Hindlimb muscle (tissue), 1 donor: ENCODE data around the gene FGF12. TPM values are rescaled to one million over a fixed set of nuclear protein-coding genes. Genes with fewer than 3 reads are reported as not detected.

Experiments
- DNase-seq: peaks from one replicate; pipeline ENCODE4 v3.0.0-alpha.2; 2013
- polyA plus RNA-seq: library from polyadenylated mRNA; unstranded; fragments of 120-200 nt; gene quantifications from one replicate; pipeline ENCODE4 v1.2.1, GENCODE V29; 2013; ENCODE audit not compliant: insufficient read length

Gene FGF12
- polyA plus RNA-seq, 1 donor: 2.9 TPM

DNA sequence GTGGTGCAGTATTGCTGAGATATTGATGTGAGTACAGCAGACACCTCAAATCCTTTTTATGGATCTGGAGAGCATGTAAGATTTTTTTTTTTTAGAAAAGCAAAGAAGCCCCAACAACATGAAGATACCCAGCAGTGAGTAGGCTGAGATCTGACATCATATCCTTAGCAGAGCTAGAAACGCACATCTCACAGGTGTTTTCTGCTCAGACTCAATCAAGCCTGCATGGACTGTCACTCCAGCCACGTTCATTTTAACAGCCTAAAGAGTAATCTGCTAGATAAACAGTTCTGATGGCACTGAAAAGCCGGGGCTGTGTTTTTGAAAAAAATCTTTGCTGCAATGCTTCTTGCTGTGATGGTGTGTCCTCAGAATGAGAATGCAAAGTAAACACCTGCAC lies 544.2 kb downstream of the FGF12 start:
- DNase-seq: no peak

GRCh38 chr3:192181151-192181550 lies 546.2 kb downstream of the FGF12 start:
- DNase-seq: no peak

DNA sequence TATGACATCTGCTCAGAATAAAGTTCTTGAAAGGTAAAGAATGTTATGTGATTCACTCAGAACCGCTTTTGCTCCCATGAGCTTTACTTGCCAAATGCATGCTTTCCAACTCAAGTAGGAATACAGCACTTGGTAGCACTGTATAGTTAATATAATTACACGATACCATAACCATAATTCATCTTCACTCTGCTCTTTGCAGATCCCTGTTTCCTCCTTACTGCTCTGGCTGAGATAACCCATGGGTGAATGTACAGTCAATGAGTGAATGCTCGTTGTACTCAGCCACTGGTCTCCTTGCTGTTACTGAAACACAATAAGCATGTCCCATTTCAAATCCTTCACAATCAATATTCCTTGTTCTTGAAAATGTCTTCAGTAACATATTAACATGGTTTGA lies 550.0 kb downstream of the FGF12 start:
- no peak for DNase-seq

GRCh38 chr3:192174283-192174682 lies 553.1 kb downstream of the FGF12 start:
- DNase-seq: no peak

DNA sequence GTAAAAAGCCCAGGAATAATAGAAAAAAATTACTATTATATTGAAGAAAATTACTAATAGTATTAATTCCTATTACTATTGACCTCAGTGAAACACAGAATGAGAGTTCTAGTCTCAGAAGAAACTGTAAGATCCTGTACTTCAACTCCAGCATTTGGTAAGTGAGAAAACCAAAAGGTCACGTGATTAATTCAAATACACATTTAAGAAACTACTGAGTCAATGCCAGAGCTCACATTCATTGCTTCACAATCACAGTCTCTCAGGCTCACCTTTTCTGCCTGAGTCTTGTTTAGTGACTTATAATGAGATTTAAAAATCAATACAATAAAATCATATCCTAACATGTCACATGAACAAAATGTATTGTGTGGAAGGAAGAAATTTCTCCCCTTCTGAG lies 556.1 kb downstream of the FGF12 start:
- no peak for DNase-seq

- DNase-seq: no peak
Observed at GRCh38 chr3:192170659-192171058, 556.7 kb downstream of the FGF12 start.

DNA sequence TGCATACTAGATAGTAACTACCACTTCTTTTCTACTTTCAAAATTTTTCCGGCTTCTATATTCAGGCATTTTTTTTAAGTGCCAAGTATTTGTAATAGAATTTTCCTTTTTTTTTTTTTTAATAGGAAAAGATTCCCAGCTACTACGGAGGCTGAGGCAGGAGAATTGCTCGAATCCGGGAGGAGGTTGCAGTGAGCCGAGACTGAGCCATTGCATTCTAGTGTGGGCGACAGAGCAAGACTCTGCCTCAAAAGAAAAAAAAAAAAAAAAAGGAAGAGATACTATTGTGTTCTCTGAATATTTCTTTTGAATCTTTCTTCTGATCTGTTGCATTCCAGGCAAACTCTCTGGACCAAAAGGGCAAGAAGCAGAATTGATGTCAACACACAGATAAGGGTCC lies 557.3 kb downstream of the FGF12 start:
- no peak for DNase-seq

DNA sequence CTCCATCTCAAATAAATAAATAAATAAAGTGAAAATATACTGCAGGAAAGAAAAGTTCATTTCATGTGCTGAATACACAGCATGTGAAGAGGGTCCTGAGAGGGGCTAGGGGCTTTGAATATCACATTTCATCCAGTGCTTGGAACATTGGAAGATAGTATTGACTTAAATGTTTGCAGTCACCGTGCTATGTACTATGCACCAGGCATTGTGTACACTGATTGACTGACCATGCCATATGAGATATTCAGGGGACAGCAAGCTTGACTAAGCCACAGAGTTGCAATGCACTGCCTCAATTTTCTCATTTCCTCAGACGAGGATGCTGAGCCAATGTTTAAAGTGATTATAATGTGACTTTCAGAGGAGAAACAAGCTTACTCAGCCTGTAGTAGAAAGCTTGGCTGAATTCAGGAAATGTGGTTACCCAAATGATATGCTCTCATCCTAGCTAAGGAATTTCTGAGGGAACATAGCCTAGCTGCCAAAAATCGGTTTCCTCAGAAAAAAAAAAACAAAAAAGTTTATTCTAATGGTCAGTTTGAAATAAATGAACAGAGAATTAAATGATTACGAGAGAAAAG lies 557.9 kb downstream of the FGF12 start:
- DNase-seq: no peak

DNA sequence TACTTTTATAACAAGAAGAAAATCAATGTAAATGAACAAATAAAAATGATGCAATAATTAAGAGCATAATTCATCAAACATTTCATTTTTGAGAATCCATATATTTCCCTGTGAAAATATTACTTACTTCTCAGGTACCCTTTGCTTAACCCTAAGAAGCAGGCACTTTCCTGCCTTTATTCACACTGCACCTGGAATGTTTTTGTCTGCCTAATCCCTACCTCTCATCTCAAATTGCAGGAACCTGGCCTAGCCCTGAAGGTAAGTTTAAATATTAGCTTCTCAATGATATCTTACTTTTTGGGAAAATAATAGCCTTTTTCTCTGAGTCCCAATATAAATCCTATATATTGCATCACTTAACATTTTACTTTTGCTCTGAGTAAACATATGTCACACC lies 559.1 kb downstream of the FGF12 start:
- no peak for DNase-seq

DNA sequence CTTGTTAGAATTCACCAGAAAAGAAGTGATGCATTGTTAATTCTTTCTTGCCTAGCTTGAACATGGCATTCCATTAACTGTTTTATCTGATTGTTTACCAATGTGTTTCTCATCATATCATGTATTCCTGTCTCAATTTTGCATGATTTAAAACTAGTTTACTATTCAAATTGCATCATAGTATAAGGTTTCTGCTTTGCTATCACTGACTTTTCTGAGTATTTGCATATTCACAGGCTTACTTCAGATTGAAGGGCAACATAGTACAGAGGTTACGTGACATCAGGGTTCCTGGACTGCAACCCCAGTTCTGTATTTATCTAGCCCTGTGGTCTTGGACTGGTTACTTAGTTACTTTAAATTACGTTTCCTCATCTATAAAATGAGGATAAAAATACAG lies 561.8 kb downstream of the FGF12 start:
- no peak for DNase-seq

GRCh38 chr3:192161661-192162060 lies 565.7 kb downstream of the FGF12 start:
- DNase-seq: no peak

- no peak for DNase-seq
Observed at GRCh38 chr3:192156382-192156781, 571.0 kb downstream of the FGF12 start.

DNA sequence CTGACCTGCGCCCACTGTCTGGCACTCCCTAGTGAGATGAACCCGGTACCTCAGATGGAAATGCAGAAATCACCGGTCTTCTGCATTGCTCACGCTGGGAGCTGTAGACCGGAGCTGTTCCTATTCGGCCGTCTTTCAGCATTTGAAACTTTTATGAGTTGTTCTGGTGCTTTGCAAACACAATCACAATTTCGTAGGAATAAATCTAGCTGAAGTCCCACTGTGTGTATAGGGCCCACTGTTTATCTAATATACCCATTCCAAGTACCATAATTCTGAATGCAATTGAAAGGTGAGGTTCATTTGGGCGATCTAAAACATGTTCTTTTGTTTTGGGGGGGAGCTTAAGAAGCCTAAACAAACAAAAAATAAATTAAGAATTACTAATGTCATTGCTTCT lies 572.1 kb downstream of the FGF12 start:
- no peak for DNase-seq

DNA sequence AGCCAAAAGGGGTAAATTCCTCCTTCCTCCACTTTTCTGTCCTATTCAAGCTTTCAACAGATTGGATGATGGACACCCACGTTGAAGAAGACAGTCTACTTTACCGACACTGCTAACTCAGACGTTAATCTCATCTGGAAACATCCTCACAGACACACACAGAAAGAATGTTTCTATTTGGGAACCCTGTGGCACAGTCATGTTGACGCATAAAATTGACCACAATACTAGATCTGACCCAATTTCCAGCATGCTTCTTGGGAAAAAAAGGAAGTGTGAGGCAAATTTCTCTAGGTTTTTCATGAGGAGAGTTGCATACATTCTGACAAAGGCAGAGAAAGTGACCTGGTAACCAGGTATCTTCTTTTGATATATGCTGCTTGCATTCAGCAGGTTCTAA lies 594.1 kb downstream of the FGF12 start:
- DNase-seq: no peak

- peak; percentile 27 for DNase-seq
Observed at GRCh38 chr3:192130534-192131132, 596.7 kb downstream of the FGF12 start.

GRCh38 chr3:192129586-192129985 lies 597.8 kb downstream of the FGF12 start:
- no peak for DNase-seq

DNA sequence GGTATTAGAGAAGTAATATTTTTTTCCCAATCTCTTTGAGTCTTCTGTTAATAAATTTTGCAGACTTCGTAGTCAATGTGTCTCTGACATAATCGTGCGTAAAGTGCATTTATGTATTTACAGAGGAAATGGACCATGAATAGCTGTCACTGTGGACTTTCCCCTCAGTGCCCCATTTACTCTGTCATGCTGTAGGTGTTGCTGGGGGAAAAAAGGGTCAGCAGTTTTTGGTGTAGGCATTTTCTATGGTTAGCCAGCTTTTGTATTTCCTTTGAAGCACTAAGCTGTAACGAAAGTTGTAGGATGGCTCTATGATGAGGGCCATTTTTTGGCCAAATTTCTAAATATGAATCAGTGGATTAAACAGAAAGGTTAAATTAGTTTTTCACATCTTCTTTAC lies 598.4 kb downstream of the FGF12 start:
- no peak for DNase-seq

DNA sequence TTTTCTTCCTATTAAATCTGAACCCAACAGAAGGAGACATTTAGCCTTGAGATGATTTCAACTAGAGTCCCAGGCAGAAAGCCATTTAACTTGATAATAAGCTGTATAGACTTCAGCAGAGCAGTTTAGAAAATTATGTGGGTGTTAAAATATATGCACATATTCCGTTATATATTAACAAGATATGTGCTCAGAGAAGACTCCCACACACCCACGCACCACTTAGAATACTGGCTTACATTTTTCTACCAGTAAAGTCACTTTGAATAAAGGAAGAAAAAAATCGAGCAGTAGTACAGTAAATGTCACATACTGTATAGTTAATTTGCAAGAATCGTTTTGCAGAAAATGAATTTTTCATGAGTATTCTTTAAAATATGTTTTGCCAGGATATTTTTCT lies 599.3 kb downstream of the FGF12 start:
- DNase-seq: no peak

DNA sequence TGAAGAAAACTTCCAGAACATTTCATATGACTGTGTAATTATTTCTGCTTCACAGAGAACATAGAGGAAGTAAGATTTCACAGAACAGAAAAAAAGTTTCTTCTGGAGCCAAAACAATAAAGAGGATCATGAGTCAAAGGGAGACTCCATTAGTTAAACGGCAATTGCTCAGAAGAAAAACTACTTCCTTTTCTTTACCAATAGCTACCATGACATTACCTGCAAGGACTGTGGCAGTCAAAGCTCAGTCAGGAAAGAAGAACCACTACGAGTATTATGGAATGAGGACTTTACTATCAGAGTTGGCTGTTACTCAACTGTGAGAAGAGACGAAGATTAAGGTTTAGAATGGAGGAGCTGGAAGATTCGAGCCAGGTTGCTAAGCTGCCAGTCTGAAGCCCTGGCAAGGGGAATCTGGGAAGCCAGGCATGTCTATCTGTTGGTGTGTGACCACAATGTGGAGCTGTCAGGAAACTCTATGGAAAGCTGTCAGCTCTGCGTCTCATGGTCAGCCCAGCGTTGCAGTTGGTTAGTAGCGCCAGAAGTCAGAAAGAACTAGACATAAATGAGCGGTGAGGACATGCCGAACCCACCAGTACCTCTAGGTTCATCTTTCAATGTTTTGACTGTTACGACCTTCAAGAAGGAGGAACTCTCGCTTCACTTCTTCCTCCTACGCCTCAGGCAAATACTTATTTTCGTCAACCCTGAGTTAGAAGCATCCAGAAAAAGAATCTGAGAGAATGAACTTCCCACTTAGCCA lies 604.3 kb downstream of the FGF12 start:
- no peak for DNase-seq

GRCh38 chr3:192121923-192122322 lies 605.4 kb downstream of the FGF12 start:
- no peak for DNase-seq

DNA sequence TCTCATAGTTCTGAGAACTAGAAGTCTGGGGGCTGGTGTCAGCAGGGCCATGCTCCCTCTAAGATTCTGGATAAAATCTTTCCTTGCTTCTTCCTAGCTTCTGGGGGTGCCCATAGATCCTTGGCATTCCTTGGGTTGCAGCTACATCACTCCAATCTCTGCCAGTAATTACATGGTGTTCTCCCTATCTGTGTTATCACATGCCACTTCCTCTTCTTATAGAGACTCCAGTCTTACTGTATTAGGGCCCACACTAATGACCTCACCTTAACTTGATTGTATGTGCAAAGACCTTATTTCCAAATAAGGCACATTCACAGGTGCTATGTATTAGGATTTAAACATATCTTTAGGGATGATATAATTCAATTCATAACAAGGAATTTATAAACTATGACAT lies 618.5 kb downstream of the FGF12 start:
- no peak for DNase-seq

DNA sequence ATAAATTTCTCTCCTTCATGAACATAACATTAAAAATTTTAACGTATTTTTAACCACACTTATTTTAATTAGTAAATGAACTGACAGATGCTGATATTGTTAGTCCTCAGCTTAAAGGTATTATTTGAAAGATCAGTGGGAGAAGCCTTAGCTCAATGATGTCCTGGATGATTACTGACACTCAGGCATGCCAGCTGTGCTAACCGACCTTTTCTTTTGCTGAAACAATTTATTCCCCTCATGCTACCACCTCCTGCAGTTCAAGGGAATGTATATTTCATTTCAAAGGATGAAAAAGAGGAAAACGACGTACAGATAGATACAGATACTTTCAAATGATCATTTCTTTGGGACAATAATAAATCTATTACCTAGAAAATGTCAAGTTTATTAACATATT lies 620.8 kb downstream of the FGF12 start:
- DNase-seq: no peak

DNA sequence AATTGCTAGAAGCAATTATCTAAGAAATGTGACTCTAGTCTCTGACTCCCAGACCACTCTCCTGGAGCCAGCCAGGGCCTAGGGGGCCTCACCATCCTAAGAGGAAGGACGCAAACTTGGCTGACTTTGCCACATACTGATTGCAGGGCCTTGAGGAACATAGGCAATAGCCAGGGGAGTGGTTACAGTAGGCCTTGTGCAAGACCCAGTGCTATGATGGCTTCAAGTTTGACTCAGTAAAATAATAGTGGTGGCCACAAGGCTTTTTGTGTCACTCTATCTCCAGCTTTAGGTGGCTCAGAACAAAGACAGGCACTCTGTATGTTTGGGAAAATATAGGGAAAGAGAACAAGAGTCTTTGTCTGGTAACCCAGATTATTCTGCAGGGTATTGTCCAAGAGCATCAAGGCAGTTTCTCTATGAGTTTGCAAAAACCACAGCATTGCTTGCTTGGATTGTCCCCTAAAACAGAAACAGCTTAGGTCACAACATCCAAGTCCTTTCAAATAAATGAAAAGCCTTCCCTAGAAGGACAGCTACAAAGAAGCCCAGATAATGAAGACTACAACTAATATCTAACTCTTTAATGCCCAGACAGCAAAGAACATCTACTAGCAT lies 634.8 kb downstream of the FGF12 start:
- no peak for DNase-seq

- DNase-seq: no peak
Observed at GRCh38 chr3:192091831-192092230, 635.5 kb downstream of the FGF12 start.
